HL-60 (cell line): Measurements from ENCODE around the gene CAV1.

Source experiments
- POLR2AphosphoS5 ChIP-seq: IDR thresholded peaks from 2 replicates; pipeline ENCODE4 v1.6.1; 2012; ENCODE audit warnings: low read depth
- TF ChIP-seq, protein P1 (sequence below): IDR thresholded peaks from one replicate; pipeline ENCODE4 v1.5.1; 2011; ENCODE audit warnings: low read length, control low read depth, inconsistent platforms; ENCODE audit not compliant: insufficient read depth

- TF ChIP-seq, protein P1, sequence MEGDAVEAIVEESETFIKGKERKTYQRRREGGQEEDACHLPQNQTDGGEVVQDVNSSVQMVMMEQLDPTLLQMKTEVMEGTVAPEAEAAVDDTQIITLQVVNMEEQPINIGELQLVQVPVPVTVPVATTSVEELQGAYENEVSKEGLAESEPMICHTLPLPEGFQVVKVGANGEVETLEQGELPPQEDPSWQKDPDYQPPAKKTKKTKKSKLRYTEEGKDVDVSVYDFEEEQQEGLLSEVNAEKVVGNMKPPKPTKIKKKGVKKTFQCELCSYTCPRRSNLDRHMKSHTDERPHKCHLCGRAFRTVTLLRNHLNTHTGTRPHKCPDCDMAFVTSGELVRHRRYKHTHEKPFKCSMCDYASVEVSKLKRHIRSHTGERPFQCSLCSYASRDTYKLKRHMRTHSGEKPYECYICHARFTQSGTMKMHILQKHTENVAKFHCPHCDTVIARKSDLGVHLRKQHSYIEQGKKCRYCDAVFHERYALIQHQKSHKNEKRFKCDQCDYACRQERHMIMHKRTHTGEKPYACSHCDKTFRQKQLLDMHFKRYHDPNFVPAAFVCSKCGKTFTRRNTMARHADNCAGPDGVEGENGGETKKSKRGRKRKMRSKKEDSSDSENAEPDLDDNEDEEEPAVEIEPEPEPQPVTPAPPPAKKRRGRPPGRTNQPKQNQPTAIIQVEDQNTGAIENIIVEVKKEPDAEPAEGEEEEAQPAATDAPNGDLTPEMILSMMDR = no peak
- no peak for TF ChIP-seq POLR2AphosphoS5
These were observed 13.3 kb downstream of the CAV1 start for GRCh38 chr7:116538138-116538537.
